ENCODE data around the gene SUMO2. TPM values are rescaled to one million over a fixed set of nuclear protein-coding genes. Genes with fewer than 3 reads are reported as not detected.

SUMO2 gene
- total RNA-seq, 2 donors from 2014 or later, result 586 to 714 TPM

DNA sequence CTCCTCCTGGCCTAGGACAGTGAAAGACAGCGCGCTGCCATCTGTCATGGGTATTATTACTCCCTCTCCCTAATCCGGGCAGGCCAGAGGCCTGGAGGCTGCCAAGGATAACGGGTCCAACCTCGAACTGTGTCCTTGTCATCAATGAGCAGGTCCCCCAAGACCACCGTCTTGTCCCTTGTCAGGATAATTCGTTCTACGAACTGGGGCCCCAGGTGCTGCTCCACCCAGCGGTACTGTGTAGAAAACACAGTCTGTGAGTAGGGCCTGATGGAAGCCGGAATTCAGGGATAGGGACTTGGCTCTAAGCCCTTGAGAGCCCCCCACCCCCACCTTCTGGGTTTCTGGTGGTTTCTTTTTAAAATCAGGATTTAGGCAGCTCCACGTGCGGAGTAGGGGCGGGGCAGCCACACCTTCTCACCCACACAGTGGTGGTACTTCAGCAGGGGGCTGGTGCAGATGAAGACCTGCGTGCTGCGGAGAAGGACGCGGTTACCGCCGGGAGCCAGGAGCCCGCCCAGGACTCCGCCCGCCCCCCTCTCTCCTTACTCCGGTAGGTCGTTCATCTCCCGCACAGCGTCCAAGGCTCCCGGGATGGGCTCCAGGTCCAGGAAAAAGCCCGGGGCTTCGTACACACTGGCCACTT, 52.0 kb downstream of the SUMO2 start:
- Histone ChIP-seq H3K27me3 (ENCODE audit: control insufficient read depth, insufficient read depth, low read length, poor library complexity, severe bottlenecking) (no peaks in the 10 kb centered on the region), H3K36me3 (ENCODE audit: control insufficient read depth, insufficient read depth, low read length) (peaks cover 41% of the 10 kb centered on the region), H3K9ac (ENCODE audit: extremely low read depth, low read length, poor library complexity, severe bottlenecking) (peak overlapping the region; percentile 73), H3K27ac (ENCODE audit: low read depth, low read length) (peak overlapping the region; percentile 86), H3K9me3 (ENCODE audit: control insufficient read depth, low read length) (no peaks in the 10 kb centered on the region), H3K4me3 (ENCODE audit: low read length) (peak overlapping the region; percentile 83), H3K4me1 (ENCODE audit: control insufficient read depth, insufficient read depth, low read length) (peaks cover 3% of the 10 kb centered on the region)
- Mint-ChIP-seq H3K27ac (peak overlapping the region; percentile 90), H3K4me1 (peaks cover 4% of the 10 kb centered on the region), H3K9me3 (no peaks in the 10 kb centered on the region), H3K27me3 (ENCODE audit: insufficient read depth) (no peaks in the 10 kb centered on the region), H3K36me3 (ENCODE audit: low read depth) (peaks cover 26% of the 10 kb centered on the region), H3K4me3 (peak overlapping the region; percentile 79)
- 11 to 13% methylated on average over 7 to 29 of the region's 29 CpGs for WGBS, 2 experiments (ENCODE audit: insufficient coverage in 1 of 2, insufficient read length in 1 of 2)
- peak; percentile 93 for DNase-seq
- TF ChIP-seq CTCF (conservative IDR thresholded peaks at IDR 0.05), result peak; percentile 70

- TF ChIP-seq CTCF (conservative IDR thresholded peaks at IDR 0.05), result no peak
- no peaks in the 10 kb centered on the region for H3K9me3 ChIP-seq (ENCODE audit: control insufficient read depth, low read length)
- peaks cover 24% of the 10 kb centered on the region for H3K36me3 Mint-ChIP-seq (ENCODE audit: low read depth)
- no peak overlapping the region for H3K27ac ChIP-seq (ENCODE audit: low read depth, low read length)
- H3K9ac ChIP-seq (ENCODE audit: extremely low read depth, low read length, poor library complexity, severe bottlenecking), result peak overlapping the region; percentile 17
- H3K27me3 Mint-ChIP-seq (ENCODE audit: insufficient read depth), result no peaks in the 10 kb centered on the region
- H3K4me3 ChIP-seq (ENCODE audit: low read length), result peak overlapping the region; percentile 83
- DNase-seq, result no peak
- H3K27me3 ChIP-seq (ENCODE audit: control insufficient read depth, insufficient read depth, low read length, poor library complexity, severe bottlenecking), result no peaks in the 10 kb centered on the region
- peak overlapping the region; percentile 90 for H3K27ac Mint-ChIP-seq
- H3K4me1 ChIP-seq (ENCODE audit: control insufficient read depth, insufficient read depth, low read length), result peaks cover 3% of the 10 kb centered on the region
- no peaks in the 10 kb centered on the region for H3K9me3 Mint-ChIP-seq
- H3K36me3 ChIP-seq (ENCODE audit: control insufficient read depth, insufficient read depth, low read length), result peaks cover 37% of the 10 kb centered on the region
- peak overlapping the region; percentile 79 for H3K4me3 Mint-ChIP-seq
- H3K4me1 Mint-ChIP-seq, result peaks cover 4% of the 10 kb centered on the region
- 90 to 94% methylated on average over 17 to 24 of the region's 24 CpGs for WGBS, 2 experiments (ENCODE audit: insufficient coverage in 1 of 2, insufficient read length in 1 of 2)
Observed at GRCh38 chr17:75130059-75130631, 52.6 kb downstream of the SUMO2 start.

DNA sequence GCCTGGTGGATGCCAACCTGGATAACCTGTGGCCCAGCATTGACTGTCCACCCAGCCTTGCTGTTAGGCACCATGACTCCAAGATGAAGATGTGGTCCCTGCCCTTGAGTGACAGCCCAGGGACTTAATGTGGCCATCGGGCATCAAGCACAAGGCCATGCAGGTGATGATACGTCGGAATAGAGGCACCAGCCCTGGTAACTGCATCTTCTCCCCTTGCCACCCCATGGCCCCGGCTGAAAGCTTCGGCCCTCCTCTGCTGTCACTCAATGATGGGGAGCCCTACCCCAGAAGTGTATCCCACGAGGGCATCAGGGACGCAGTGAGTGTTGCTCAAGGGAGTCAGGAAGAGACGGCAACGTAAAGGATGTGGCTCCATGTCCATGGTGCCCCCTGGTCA, 53.2 kb downstream of the SUMO2 start:
- no peaks in the 10 kb centered on the region for H3K27me3 Mint-ChIP-seq (ENCODE audit: insufficient read depth)
- peak overlapping the region; percentile 12 for H3K4me3 Mint-ChIP-seq
- H3K9me3 Mint-ChIP-seq, result no peaks in the 10 kb centered on the region
- no peaks in the 10 kb centered on the region for H3K27me3 ChIP-seq (ENCODE audit: control insufficient read depth, insufficient read depth, low read length, poor library complexity, severe bottlenecking)
- H3K9ac ChIP-seq (ENCODE audit: extremely low read depth, low read length, poor library complexity, severe bottlenecking), result no peak overlapping the region
- TF ChIP-seq CTCF (conservative IDR thresholded peaks at IDR 0.05), result no peak
- no peak overlapping the region for H3K4me3 ChIP-seq (ENCODE audit: low read length)
- H3K36me3 Mint-ChIP-seq (ENCODE audit: low read depth), result peaks cover 26% of the 10 kb centered on the region
- no peaks in the 10 kb centered on the region for H3K9me3 ChIP-seq (ENCODE audit: control insufficient read depth, low read length)
- peaks cover 4% of the 10 kb centered on the region for H3K4me1 Mint-ChIP-seq
- H3K4me1 ChIP-seq (ENCODE audit: control insufficient read depth, insufficient read depth, low read length), result peaks cover 3% of the 10 kb centered on the region
- H3K27ac ChIP-seq (ENCODE audit: low read depth, low read length), result no peak overlapping the region
- peaks cover 38% of the 10 kb centered on the region for H3K36me3 ChIP-seq (ENCODE audit: control insufficient read depth, insufficient read depth, low read length)
- H3K27ac Mint-ChIP-seq, result no peak overlapping the region
- WGBS, 2 experiments (ENCODE audit: insufficient coverage in 1 of 2, insufficient read length in 1 of 2), result 89 to 91% methylated on average over 6 to 9 of the region's 9 CpGs
- DNase-seq, result no peak

Measured in endodermal cell (in vitro differentiated cells).